22Rv1 (cell line): ENCODE results near the gene GALNT18.

Experiments
- ZFX ChIP-seq: fragments of 450-650 bp; IDR thresholded peaks from 2 replicates; pipeline ENCODE4 v1.6.1; 2017; ENCODE audit warnings: antibody characterized with exemption, borderline replicate concordance
- TF ChIP-seq, protein P1 (sequence below): fragments of 450-650 bp; IDR thresholded peaks from 2 replicates; pipeline ENCODE4 v1.5.1; 2017; ENCODE audit warnings: mild to moderate bottlenecking

DNA sequence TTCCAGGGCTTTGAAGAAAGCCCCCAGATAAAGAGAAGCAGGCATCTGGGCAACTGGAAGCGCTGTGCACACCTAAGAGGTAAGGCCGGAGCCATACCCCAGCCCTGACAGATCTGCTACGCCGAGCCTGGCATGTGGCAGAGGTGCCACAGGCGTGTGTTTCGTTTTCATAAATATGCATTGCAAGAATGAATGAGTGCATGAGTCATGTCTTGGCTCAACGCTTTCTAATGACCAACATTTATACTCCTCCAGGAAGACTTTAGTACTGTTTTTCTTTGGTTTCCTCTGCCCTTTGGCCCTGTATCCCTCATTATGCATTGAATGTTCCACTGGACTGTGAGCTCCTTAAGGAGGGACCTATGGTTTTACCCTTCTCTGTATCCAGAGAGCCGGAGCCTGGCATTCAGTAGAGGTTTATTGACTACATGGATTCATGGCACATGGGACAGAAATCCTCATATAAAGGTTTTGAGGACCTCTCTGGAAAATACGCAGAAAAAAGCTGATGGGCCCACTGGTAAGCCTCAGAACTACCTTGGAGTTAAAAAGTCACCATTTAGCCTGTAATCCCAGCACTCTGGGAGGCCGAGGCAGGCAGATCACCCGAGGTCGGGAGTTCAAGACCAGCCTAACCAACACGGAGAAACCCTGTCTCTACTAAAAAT lies 229.9 kb downstream of the GALNT18 start:
- TF ChIP-seq, protein P1, sequence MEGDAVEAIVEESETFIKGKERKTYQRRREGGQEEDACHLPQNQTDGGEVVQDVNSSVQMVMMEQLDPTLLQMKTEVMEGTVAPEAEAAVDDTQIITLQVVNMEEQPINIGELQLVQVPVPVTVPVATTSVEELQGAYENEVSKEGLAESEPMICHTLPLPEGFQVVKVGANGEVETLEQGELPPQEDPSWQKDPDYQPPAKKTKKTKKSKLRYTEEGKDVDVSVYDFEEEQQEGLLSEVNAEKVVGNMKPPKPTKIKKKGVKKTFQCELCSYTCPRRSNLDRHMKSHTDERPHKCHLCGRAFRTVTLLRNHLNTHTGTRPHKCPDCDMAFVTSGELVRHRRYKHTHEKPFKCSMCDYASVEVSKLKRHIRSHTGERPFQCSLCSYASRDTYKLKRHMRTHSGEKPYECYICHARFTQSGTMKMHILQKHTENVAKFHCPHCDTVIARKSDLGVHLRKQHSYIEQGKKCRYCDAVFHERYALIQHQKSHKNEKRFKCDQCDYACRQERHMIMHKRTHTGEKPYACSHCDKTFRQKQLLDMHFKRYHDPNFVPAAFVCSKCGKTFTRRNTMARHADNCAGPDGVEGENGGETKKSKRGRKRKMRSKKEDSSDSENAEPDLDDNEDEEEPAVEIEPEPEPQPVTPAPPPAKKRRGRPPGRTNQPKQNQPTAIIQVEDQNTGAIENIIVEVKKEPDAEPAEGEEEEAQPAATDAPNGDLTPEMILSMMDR: no peak
- TF ChIP-seq ZFX: no peak
